ENCODE results near the gene PLXNB2.

The PLXNB2 gene

GRCh38 chr22:50296658-50297490 is 10.6 kb downstream of the PLXNB2 start:
- no peak for DNase-seq

- no peak for DNase-seq
Measured at GRCh38 chr22:50294319-50294656, 13.2 kb downstream of the PLXNB2 start.

GRCh38 chr22:50293441-50294318 is 13.8 kb downstream of the PLXNB2 start:
- DNase-seq, result peak in 1 of 2 experiments; percentile 31

- no peak for DNase-seq
Measured at GRCh38 chr22:50292643-50293440, 14.6 kb downstream of the PLXNB2 start.

- no peak for DNase-seq
Measured at GRCh38 chr22:50289942-50290630, 17.4 kb downstream of the PLXNB2 start.

- no peak for DNase-seq
Measured at GRCh38 chr22:50289151-50289941, 18.1 kb downstream of the PLXNB2 start.

GRCh38 chr22:50287731-50288130 is 19.7 kb downstream of the PLXNB2 start:
- no peak for DNase-seq

- DNase-seq, result no peak
Measured at GRCh38 chr22:50286701-50287318, 20.6 kb downstream of the PLXNB2 start.

- no peak for DNase-seq
Measured at GRCh38 chr22:50286275-50286674, 21.2 kb downstream of the PLXNB2 start.

- no peak for DNase-seq
Measured at GRCh38 chr22:50285568-50286229, 21.7 kb downstream of the PLXNB2 start.

- no peak for DNase-seq
Measured at GRCh38 chr22:50284479-50284878, 23.0 kb downstream of the PLXNB2 start.

GRCh38 chr22:50283821-50284220 is 23.6 kb downstream of the PLXNB2 start:
- no peak for DNase-seq

GRCh38 chr22:50282361-50283155 is 24.9 kb downstream of the PLXNB2 start:
- DNase-seq, result no peak

GRCh38 chr22:50281957-50282356 is 25.5 kb downstream of the PLXNB2 start:
- DNase-seq, result no peak

- no peak for DNase-seq
Measured at GRCh38 chr22:50281384-50281760, 26.1 kb downstream of the PLXNB2 start.

GRCh38 chr22:50280708-50281383 is 26.6 kb downstream of the PLXNB2 start:
- DNase-seq, result no peak

GRCh38 chr22:50280022-50280707 is 27.3 kb downstream of the PLXNB2 start:
- DNase-seq, result no peak

GRCh38 chr22:50278956-50279619 is 28.4 kb downstream of the PLXNB2 start:
- DNase-seq, result no peak

All from Kasumi-1 (cell line).